Gastroesophageal sphincter (tissue), 3 donors: Measurements from ENCODE around the gene RPS21.

ENCODE experiments used
- CTCF ChIP-seq, 4 experiments: fragments of 200-600 bp in 2 of 4; fragments of 450-650 bp in 2 of 4; sonication (generic) in 1 of 4; IDR thresholded peaks; one replicate each; pipeline ENCODE4 v1.5.1; 2017 to 2019; ENCODE audit warnings: antibody characterized with exemption in 4 of 4, mild to moderate bottlenecking in 2 of 4, moderate library complexity in 2 of 4
- EP300 ChIP-seq: sonication (generic); formaldehyde crosslinking; IDR thresholded peaks from one replicate; pipeline ENCODE4 v1.6.1; 2017; ENCODE audit warnings: antibody characterized with exemption, mild to moderate bottlenecking
- POLR2A ChIP-seq, 2 donors: fragments of 450-650 bp; IDR thresholded peaks; one replicate each; pipeline ENCODE4 v1.6.1; 2017; ENCODE audit warnings: antibody characterized with exemption in 2 of 2, mild to moderate bottlenecking in 2 of 2, moderate library complexity in 1 of 2

GRCh38 chr20:62349556-62350097, 37.3 kb upstream of the RPS21 start:
- TF ChIP-seq POLR2A (IDR thresholded peaks at IDR 0.05), result no peak
- TF ChIP-seq CTCF (IDR thresholded peaks at IDR 0.05), result no peak
- no peak for TF ChIP-seq EP300
